Breast epithelium (tissue), 4 donors: ENCODE results near the gene CACNA1H. TPM values are rescaled to one million over a fixed set of nuclear protein-coding genes. Genes with fewer than 3 reads are reported as not detected.

ENCODE experiments used
- DNase-seq, 2 donors: peaks; one replicate each; pipeline ENCODE4 v3.0.0-alpha.2; 2019; ENCODE audit warnings: low spot score in 2 of 2
- H3K27ac ChIP-seq, 2 donors: fragments of 200-600 bp; sonication (generic) in 1 of 2; one replicate each; pipeline ENCODE4 v1.5.1; 2016 to 2019; ENCODE audit warnings: mild to moderate bottlenecking in 1 of 2
- H3K27me3 ChIP-seq, 2 donors: fragments of 200-600 bp; sonication (generic) in 1 of 2; one replicate each; pipeline versions ENCODE4 v1.5.1 to v1.6.0; 2017 to 2019; ENCODE audit warnings: control low read depth in 1 of 2, mild to moderate bottlenecking in 1 of 2
- H3K36me3 ChIP-seq: fragments of 200-600 bp; one replicate; pipeline ENCODE4 v1.5.1; 2019
- H3K4me1 ChIP-seq, 2 donors: fragments of 200-600 bp; sonication (generic); one replicate each; pipeline ENCODE4 v1.5.1; 2016 to 2019; ENCODE audit warnings: control low read depth in 1 of 2
- H3K4me3 ChIP-seq, 3 donors: fragments of 200-600 bp; sonication (generic); 1 replicate in 2 of 3; 2 replicates in 1 of 3; pipeline ENCODE4 v1.5.1; 2016 to 2019; ENCODE audit warnings: mild to moderate bottlenecking in 3 of 3, moderate library complexity in 2 of 3
- H3K9me3 ChIP-seq, 2 donors: fragments of 200-600 bp; sonication (generic) in 1 of 2; one replicate each; pipeline ENCODE4 v1.5.1; 2016 to 2019; ENCODE audit warnings: control low read depth in 1 of 2
- POLR2A ChIP-seq: fragments of 450-650 bp; IDR thresholded peaks from one replicate; pipeline ENCODE4 v1.6.1; 2016; ENCODE audit warnings: antibody characterized with exemption, mild to moderate bottlenecking, moderate library complexity
- POLR2AphosphoS5 ChIP-seq, 3 donors: sonication (generic); formaldehyde crosslinking; IDR thresholded peaks; one replicate each; pipeline ENCODE4 v1.6.1; 2017; ENCODE audit warnings: antibody characterized with exemption in 3 of 3
- intact Hi-C: fragments of 100-400 bp; cut with DNase I; formaldehyde crosslinking; loops from one replicate; pipeline ENCODE4 v1.15.1; 2023; ENCODE audit warnings: low total_unique reads
- total RNA-seq, 3 donors: library from RNA; depleted of rRNA; stranded (reverse); fragments of >200 nt; gene quantifications; one replicate each; pipeline ENCODE4 v1.1.0, GENCODE V29; 2016
- TF ChIP-seq, protein P1 (sequence below), 3 donors: fragments of 450-650 bp; IDR thresholded peaks; one replicate each; pipeline ENCODE4 v1.5.1; 2016 to 2017; ENCODE audit warnings: antibody characterized with exemption in 3 of 3, mild to moderate bottlenecking in 3 of 3, moderate library complexity in 3 of 3

Gene CACNA1H
- total RNA-seq, 3 donors from 2014 or later = 1.6 to 2.5 (median 2.2) TPM

DNA sequence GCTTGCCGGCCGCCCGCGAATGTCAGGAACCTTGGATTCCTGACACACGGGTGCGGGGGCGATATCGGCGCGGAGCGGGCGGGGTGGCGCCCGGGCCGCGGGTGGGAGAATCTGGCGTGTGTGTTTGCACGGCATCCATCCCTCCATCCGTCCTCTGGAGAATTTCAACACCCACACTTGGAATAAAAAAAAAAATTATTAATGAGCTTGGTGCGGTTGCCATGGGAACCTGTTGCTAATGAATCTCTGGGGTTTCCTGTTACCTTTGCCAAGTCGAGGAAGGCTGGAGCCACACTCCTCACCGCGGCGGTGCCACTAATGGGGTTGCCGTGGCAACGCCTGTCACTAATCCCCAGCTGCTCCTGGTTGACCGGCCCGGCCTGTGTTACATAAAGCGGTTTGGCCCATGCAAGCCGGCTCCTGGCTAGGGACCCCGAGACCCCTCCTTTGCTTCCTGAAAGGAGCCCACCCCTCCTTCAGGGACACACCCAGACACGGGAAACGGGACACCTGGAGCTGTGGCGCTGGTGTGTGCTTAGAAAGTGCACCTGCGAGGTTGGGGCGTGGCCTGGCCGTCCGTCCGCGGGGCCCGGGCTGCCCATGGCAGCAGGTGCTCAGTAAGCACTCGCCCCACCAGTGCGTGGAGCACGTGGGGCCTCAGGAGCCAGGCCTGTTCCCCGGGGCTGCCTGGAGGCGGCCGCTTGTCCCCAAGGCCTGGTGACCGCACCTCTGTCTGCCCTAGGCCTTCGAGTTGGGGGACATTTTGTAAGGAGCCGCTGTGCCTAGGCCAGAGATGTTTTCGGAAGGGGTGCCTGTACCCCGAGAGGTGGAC is 14.6 kb downstream of the CACNA1H start:
- peaks cover 0 to 100% of the 10 kb centered on the region in 2 donors for H3K27me3 ChIP-seq
- H3K27ac ChIP-seq = no peak overlapping the region
- no peak overlapping the region for H3K4me3 ChIP-seq
- H3K36me3 ChIP-seq = no peaks in the 10 kb centered on the region
- intact Hi-C loops = no loop called here
- H3K4me1 ChIP-seq = no peaks in the 10 kb centered on the region
- H3K9me3 ChIP-seq = no peaks in the 10 kb centered on the region
- no peak for DNase-seq
- TF ChIP-seq, protein P1, sequence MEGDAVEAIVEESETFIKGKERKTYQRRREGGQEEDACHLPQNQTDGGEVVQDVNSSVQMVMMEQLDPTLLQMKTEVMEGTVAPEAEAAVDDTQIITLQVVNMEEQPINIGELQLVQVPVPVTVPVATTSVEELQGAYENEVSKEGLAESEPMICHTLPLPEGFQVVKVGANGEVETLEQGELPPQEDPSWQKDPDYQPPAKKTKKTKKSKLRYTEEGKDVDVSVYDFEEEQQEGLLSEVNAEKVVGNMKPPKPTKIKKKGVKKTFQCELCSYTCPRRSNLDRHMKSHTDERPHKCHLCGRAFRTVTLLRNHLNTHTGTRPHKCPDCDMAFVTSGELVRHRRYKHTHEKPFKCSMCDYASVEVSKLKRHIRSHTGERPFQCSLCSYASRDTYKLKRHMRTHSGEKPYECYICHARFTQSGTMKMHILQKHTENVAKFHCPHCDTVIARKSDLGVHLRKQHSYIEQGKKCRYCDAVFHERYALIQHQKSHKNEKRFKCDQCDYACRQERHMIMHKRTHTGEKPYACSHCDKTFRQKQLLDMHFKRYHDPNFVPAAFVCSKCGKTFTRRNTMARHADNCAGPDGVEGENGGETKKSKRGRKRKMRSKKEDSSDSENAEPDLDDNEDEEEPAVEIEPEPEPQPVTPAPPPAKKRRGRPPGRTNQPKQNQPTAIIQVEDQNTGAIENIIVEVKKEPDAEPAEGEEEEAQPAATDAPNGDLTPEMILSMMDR (IDR thresholded peaks at IDR 0.05) = no peak
- TF ChIP-seq POLR2AphosphoS5 (IDR thresholded peaks at IDR 0.05) (no peak), POLR2A (no peak)

DNA sequence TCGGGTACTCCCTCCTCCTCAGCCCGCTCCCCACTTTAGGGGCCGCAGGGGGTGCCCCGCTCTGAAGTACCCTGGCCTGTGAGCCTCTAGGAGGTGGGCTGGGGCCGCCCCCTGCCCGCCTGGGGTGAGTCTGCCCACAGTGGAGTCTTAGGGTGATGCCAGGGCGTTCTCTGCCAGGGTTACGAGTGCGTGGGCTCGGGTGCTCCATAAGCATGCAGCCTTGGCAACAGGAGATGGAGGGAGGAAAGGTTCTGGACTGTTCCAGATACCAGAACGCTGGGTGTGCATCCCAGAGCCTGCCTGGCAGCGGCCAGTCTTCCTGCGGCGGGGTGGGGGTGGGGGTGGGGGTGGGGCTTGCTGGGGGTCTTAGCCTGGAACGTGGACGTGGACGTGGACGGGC is 15.9 kb downstream of the CACNA1H start:
- DNase-seq = no peak
- intact Hi-C loops = no loop called here
- no peak for TF ChIP-seq POLR2A
- TF ChIP-seq POLR2AphosphoS5 (IDR thresholded peaks at IDR 0.05) = no peak
- TF ChIP-seq, protein P1 (IDR thresholded peaks at IDR 0.05) = no peak
- no peak overlapping the region for H3K4me3 ChIP-seq
- H3K27ac ChIP-seq = no peak overlapping the region
- no peaks in the 10 kb centered on the region for H3K4me1 ChIP-seq
- no peaks in the 10 kb centered on the region for H3K36me3 ChIP-seq
- peaks cover 0 to 100% of the 10 kb centered on the region in 2 donors for H3K27me3 ChIP-seq
- H3K9me3 ChIP-seq = no peaks in the 10 kb centered on the region

DNA sequence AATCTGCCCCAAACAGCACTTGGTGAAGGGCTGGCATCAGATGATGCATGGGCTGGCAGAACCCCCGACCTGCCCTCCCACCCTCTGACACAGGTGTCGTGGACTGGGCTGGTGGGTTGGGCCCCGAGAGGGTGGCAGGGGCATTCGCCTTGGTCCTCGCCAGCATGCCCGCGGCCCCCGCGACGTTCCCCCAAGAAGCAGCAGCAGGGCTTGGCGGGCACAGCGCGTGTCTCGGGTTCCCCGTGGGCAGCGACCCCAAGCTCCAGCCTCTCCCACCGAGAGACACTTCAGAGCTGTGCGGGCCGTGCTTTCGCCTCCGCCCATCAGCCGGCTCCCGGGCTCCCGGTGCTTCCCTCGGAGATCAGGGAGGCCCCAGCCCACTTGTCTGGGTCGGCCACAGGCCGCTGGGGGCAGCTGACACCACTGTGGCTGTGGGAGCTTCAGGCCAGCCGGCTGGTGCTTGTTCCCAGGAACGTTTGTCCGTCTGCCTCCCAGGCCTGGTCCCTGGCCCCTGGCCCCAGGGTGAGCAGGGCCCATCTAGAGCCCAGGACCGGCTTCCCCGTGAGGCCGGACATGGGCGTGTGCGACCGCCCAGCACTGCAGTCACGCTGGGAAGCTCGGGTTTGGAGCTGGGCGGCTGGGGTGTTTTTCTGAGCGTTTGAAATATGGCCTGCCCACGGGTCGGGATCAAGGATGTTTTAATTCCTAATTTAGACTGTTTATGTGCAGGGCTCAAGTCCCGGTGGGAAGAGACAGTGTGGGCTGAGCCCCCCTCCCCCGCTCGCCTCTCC is 16.6 kb downstream of the CACNA1H start:
- H3K4me1 ChIP-seq = no peaks in the 10 kb centered on the region
- H3K36me3 ChIP-seq = no peaks in the 10 kb centered on the region
- peak overlapping the region in 1 of 2 donors; percentile 25 for H3K27ac ChIP-seq
- no peaks in the 10 kb centered on the region for H3K9me3 ChIP-seq
- intact Hi-C loops = no loop called here
- H3K4me3 ChIP-seq = no peak overlapping the region
- TF ChIP-seq POLR2AphosphoS5 (IDR thresholded peaks at IDR 0.05) = no peak
- TF ChIP-seq POLR2A = no peak
- TF ChIP-seq, protein P1 (IDR thresholded peaks at IDR 0.05) = no peak
- DNase-seq = no peak
- H3K27me3 ChIP-seq = peaks cover 0 to 93% of the 10 kb centered on the region in 2 donors

DNA sequence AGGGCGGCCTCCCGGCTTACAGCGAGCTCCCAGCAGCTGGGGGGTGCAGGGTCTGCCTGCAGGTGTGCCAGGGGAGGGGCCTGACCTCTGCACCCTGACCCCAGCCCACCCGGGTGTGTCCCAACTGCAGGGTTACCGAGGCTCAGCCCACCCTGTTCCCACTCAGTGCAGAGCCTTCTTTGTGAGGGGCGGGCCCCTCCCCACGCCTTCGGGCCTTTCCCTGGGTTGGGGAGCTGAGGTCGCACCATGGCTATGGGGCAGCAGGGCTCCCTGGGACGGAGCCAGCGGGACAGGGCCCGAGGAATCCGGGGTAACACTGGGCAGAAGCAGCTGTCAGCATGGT is 17.1 kb downstream of the CACNA1H start:
- H3K36me3 ChIP-seq = no peaks in the 10 kb centered on the region
- no peak overlapping the region for H3K4me3 ChIP-seq
- DNase-seq = no peak
- intact Hi-C loops = no loop called here
- no peaks in the 10 kb centered on the region for H3K9me3 ChIP-seq
- peaks cover 0 to 92% of the 10 kb centered on the region in 2 donors for H3K27me3 ChIP-seq
- TF ChIP-seq POLR2AphosphoS5 (IDR thresholded peaks at IDR 0.05) (no peak), POLR2A (no peak)
- TF ChIP-seq, protein P1 (IDR thresholded peaks at IDR 0.05) = no peak
- no peaks in the 10 kb centered on the region for H3K4me1 ChIP-seq
- H3K27ac ChIP-seq = no peak overlapping the region

DNA sequence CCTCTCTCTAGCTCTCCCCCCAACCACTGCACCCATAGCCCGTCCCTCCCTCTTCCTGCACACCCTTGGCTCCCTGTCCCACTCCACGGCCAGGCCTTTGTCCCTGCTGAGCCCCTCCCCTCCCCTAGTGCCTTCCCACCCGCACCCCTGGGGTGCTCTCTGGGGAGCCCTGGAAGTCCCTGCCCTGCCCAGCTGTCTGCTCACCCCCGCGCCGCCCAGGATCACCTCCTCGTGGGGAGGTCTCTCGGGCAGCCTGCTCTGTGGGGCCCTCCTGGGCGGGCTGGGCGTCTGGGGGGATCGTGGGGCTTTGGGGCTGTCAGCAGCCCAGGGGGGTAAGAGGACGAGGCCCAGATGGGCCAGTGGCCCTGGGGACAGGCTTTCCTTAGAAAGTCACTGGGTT is 18.1 kb downstream of the CACNA1H start:
- Histone ChIP-seq H3K9me3 (no peaks in the 10 kb centered on the region), H3K27ac (no peak overlapping the region), H3K4me1 (no peaks in the 10 kb centered on the region), H3K36me3 (no peaks in the 10 kb centered on the region), H3K27me3 (peaks cover 0 to 91% of the 10 kb centered on the region in 2 donors), H3K4me3 (no peak overlapping the region)
- DNase-seq = no peak
- intact Hi-C loops = no loop called here
- TF ChIP-seq, protein P1 (IDR thresholded peaks at IDR 0.05) = no peak
- no peak for TF ChIP-seq POLR2AphosphoS5 (IDR thresholded peaks at IDR 0.05)
- no peak for TF ChIP-seq POLR2A
